Measurements from ENCODE around the gene ADH7. TPM values are rescaled to one million over a fixed set of nuclear protein-coding genes. Genes with fewer than 3 reads are reported as not detected.

Gene ADH7
- total RNA-seq, 1 experiment from 2014 or later: not detected

DNA sequence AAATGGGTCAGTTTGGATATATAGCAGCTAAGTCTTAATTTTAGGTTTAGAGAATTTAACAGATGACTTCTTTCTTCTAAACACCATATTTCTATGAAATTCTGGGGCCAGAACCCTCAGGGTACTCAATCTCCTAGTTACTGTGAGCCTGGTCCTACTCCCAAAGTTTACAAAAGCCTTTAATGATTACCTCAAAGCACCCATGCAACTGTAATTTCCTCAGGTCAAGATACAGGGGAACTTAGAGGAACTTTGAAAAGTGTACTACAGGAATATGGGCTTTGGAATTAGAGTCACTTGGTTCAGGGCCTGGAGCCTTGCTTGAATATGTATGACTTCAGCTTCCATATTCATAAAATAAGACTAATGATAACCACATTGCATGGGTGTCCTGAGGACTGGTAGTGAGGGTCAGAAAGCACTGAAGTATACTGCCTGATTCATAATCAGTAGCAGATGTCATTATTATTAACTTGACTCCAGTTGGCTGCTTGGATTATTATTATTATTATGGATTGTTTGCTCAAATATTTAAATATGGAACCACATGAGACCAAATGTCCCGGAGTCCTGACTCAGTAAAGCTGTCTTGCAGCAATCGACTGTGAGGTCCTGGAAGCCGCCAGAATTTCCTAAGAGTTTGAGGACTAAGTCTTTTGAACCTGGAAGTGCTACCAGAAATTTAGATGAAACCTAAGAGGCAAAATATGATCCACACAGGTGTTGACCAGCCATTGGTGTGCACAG, 2.0 kb upstream of the ADH7 start:
- BruUV-seq (replicated peaks): no TSS peak
- Mint-ChIP-seq H3K27ac (ENCODE audit: unreplicated experiment) (no peak overlapping the region), H3K4me1 (ENCODE audit: low read depth, unreplicated experiment) (no peaks in the 10 kb centered on the region), H3K4me3 (ENCODE audit: unreplicated experiment) (no peak overlapping the region), H3K9me3 (ENCODE audit: unreplicated experiment) (no peaks in the 10 kb centered on the region), H3K27me3 (ENCODE audit: insufficient read depth, unreplicated experiment) (peaks cover 2% of the 10 kb centered on the region), H3K36me3 (ENCODE audit: insufficient read depth, unreplicated experiment) (no peaks in the 10 kb centered on the region)
- CTCF ChIA-PET: no interaction called here
- TF ChIP-seq, protein P1, sequence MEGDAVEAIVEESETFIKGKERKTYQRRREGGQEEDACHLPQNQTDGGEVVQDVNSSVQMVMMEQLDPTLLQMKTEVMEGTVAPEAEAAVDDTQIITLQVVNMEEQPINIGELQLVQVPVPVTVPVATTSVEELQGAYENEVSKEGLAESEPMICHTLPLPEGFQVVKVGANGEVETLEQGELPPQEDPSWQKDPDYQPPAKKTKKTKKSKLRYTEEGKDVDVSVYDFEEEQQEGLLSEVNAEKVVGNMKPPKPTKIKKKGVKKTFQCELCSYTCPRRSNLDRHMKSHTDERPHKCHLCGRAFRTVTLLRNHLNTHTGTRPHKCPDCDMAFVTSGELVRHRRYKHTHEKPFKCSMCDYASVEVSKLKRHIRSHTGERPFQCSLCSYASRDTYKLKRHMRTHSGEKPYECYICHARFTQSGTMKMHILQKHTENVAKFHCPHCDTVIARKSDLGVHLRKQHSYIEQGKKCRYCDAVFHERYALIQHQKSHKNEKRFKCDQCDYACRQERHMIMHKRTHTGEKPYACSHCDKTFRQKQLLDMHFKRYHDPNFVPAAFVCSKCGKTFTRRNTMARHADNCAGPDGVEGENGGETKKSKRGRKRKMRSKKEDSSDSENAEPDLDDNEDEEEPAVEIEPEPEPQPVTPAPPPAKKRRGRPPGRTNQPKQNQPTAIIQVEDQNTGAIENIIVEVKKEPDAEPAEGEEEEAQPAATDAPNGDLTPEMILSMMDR (IDR thresholded peaks at IDR 0.05; ENCODE audit: insufficient read depth in 1 of 2, low read depth in 1 of 2, low read length in 1 of 2, severe bottlenecking in 1 of 2, unreplicated experiment in 1 of 2): no peak
- H3K9me3 ChIP-seq: no peaks in the 10 kb centered on the region
- no peak overlapping the region for H3K4me3 ChIP-seq (ENCODE audit: low read depth, low read length)
- H3K4me1 ChIP-seq: no peaks in the 10 kb centered on the region
- POLR2A ChIA-PET: no interaction called here
- H3K36me3 ChIP-seq (ENCODE audit: control insufficient read depth, insufficient read depth, low read length): no peaks in the 10 kb centered on the region
- intact Hi-C loops (cut with micrococcal nuclease; ENCODE audit: unreplicated experiment): no loop called here
- no peak for DNase-seq
- no peaks in the 10 kb centered on the region for H3K27me3 ChIP-seq (replicated peaks; ENCODE audit: control insufficient read depth, insufficient read depth, low read length)

DNA sequence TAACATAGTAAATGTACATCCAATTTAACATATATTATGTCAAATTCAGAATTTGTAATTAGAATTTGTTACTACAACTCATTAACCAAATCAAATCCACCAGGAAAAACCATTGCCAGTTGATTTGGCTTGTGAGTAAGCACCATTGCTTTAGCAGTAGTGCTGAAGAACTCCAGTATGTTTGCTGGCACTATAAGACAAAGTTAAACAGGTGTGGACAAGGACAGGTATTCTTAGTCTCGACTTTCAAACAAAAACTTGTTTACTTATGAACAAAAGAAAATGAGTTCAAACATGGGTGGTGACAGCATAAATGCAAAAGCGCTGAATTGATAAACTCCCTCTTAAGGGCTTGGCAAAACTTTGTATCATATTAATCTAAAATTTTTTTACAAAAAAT, 1.3 kb upstream of the ADH7 start:
- Mint-ChIP-seq H3K4me1 (ENCODE audit: low read depth, unreplicated experiment) (no peaks in the 10 kb centered on the region), H3K27me3 (ENCODE audit: insufficient read depth, unreplicated experiment) (peaks cover 2% of the 10 kb centered on the region), H3K9me3 (ENCODE audit: unreplicated experiment) (no peaks in the 10 kb centered on the region), H3K4me3 (ENCODE audit: unreplicated experiment) (no peak overlapping the region), H3K36me3 (ENCODE audit: insufficient read depth, unreplicated experiment) (no peaks in the 10 kb centered on the region), H3K27ac (ENCODE audit: unreplicated experiment) (no peak overlapping the region)
- Histone ChIP-seq H3K4me1 (no peaks in the 10 kb centered on the region), H3K4me3 (ENCODE audit: low read depth, low read length) (no peak overlapping the region), H3K9me3 (no peaks in the 10 kb centered on the region), H3K36me3 (ENCODE audit: control insufficient read depth, insufficient read depth, low read length) (no peaks in the 10 kb centered on the region), H3K27me3 (replicated peaks; ENCODE audit: control insufficient read depth, insufficient read depth, low read length) (no peaks in the 10 kb centered on the region)
- POLR2A ChIA-PET: no interaction called here
- TF ChIP-seq, protein P1 (IDR thresholded peaks at IDR 0.05; ENCODE audit: insufficient read depth in 1 of 2, low read depth in 1 of 2, low read length in 1 of 2, severe bottlenecking in 1 of 2, unreplicated experiment in 1 of 2): no peak
- BruUV-seq (replicated peaks): no TSS peak
- no peak for DNase-seq
- CTCF ChIA-PET: no interaction called here
- intact Hi-C loops (cut with micrococcal nuclease; ENCODE audit: unreplicated experiment): no loop called here

DNA sequence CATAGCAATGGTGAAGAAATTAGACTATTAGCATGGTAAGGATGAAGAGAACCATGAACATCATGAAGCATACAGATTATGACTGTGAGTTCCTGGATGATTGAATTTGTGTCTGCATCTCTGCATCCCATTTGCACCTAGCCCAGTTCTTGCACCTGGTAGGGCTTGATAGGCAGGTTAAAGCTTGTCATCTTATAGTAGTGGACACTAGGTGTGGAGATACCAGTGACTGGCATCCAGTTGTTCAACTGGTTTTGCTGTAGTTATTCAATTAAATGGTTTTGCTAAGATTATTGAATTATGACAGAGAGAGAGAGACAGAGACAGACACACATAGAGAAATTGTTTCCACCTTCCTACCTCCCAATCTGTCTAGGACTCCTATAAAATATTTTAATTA, 5.0 kb downstream of the ADH7 start:
- Histone ChIP-seq H3K27me3 (replicated peaks; ENCODE audit: control insufficient read depth, insufficient read depth, low read length) (no peaks in the 10 kb centered on the region), H3K4me3 (ENCODE audit: low read depth, low read length) (no peak overlapping the region), H3K36me3 (ENCODE audit: control insufficient read depth, insufficient read depth, low read length) (no peaks in the 10 kb centered on the region), H3K9me3 (no peaks in the 10 kb centered on the region), H3K4me1 (no peaks in the 10 kb centered on the region)
- no peak overlapping the region for H3K27ac Mint-ChIP-seq (ENCODE audit: unreplicated experiment)
- H3K36me3 Mint-ChIP-seq (ENCODE audit: insufficient read depth, unreplicated experiment): no peaks in the 10 kb centered on the region
- intact Hi-C loops (cut with micrococcal nuclease; ENCODE audit: unreplicated experiment): no loop called here
- TF ChIP-seq, protein P1 (IDR thresholded peaks at IDR 0.05; ENCODE audit: insufficient read depth in 1 of 2, low read depth in 1 of 2, low read length in 1 of 2, severe bottlenecking in 1 of 2, unreplicated experiment in 1 of 2): no peak
- no peaks in the 10 kb centered on the region for H3K9me3 Mint-ChIP-seq (ENCODE audit: unreplicated experiment)
- H3K4me1 Mint-ChIP-seq (ENCODE audit: low read depth, unreplicated experiment): no peaks in the 10 kb centered on the region
- H3K4me3 Mint-ChIP-seq (ENCODE audit: unreplicated experiment): no peak overlapping the region
- H3K27me3 Mint-ChIP-seq (ENCODE audit: insufficient read depth, unreplicated experiment): peaks cover 2% of the 10 kb centered on the region
- ChIA-PET CTCF (no interaction called here), POLR2A (no interaction called here)
- BruUV-seq (replicated peaks): no TSS peak
- DNase-seq: no peak

Data from Caco-2 (cell line).